Uterus (tissue), 2 donors: Measurements from ENCODE around the gene DRD2.

Experiments
- CTCF ChIP-seq, 4 experiments: fragments of 200-600 bp in 2 of 4; fragments of 450-650 bp in 2 of 4; sonication (generic) in 2 of 4; IDR thresholded peaks; one replicate each; pipeline ENCODE4 v1.5.1; 2016 to 2019; ENCODE audit warnings: antibody characterized with exemption in 4 of 4, mild to moderate bottlenecking in 2 of 4, moderate library complexity in 1 of 4
- POLR2A ChIP-seq, 2 donors: fragments of 450-650 bp; IDR thresholded peaks; one replicate each; pipeline ENCODE4 v1.6.1; 2016; ENCODE audit warnings: antibody characterized with exemption in 2 of 2, mild to moderate bottlenecking in 1 of 2, moderate library complexity in 1 of 2

- TF ChIP-seq CTCF (IDR thresholded peaks at IDR 0.05) (no peak), POLR2A (IDR thresholded peaks at IDR 0.05) (no peak)
Observed at GRCh38 chr11:113446112-113446511, 29.1 kb downstream of the DRD2 start.
